HCT116 (cell line): ENCODE measurements around the gene OXCT1.

Experiments
- EZH2phosphoT487 ChIP-seq: fragments of 200-600 bp; IDR thresholded peaks from 2 replicates; pipeline ENCODE4 v1.6.1; 2018; ENCODE audit warnings: antibody characterized with exemption, borderline replicate concordance
- POLR2A ChIP-seq: IDR thresholded peaks from 2 replicates; pipeline ENCODE4 v1.7.0; 2011; ENCODE audit warnings: borderline replicate concordance; ENCODE audit not compliant: insufficient read depth, insufficient read length; ENCODE audit errors: extremely low read depth
- POLR2AphosphoS5 ChIP-seq: IDR thresholded peaks from 2 replicates; pipeline ENCODE4 v1.6.1; 2011; ENCODE audit warnings: mild to moderate bottlenecking, low read depth, low read length, moderate library complexity
- RAD21 ChIP-seq: IDR thresholded peaks from 2 replicates; pipeline ENCODE4 v1.6.1; 2012; ENCODE audit warnings: low read depth, mild to moderate bottlenecking
- REST ChIP-seq: IDR thresholded peaks from 2 replicates; pipeline ENCODE4 v1.6.1; 2012; ENCODE audit warnings: low read depth
- SRF ChIP-seq: IDR thresholded peaks from 2 replicates; pipeline ENCODE4 v1.6.1; 2012; ENCODE audit warnings: low read depth
- ZNF274 ChIP-seq: fragments of 200-500 bp; sonication (Bioruptor generic); IDR thresholded peaks from 2 replicates; pipeline ENCODE4 v1.6.1; 2014; ENCODE audit warnings: mild to moderate bottlenecking, low read depth, low read length, inconsistent platforms
- TF ChIP-seq, protein P1 (sequence below), 3 experiments: fragments of 200-600 bp in 1 of 3; sonication (generic) in 1 of 3; IDR thresholded peaks in 2 of 3; conservative IDR thresholded peaks in 1 of 3; 2 replicates each; pipeline ENCODE4 v1.5.1; 2012 to 2017; ENCODE audit warnings: low read depth in 2 of 3, low read length in 2 of 3, antibody characterized with exemption in 1 of 3, borderline replicate concordance in 1 of 3, control low read depth in 1 of 3, mild to moderate bottlenecking in 1 of 3, mixed read lengths in 1 of 3, mixed run types in 1 of 3, moderate library complexity in 1 of 3; ENCODE audit not compliant: insufficient read depth in 1 of 3
- TF ChIP-seq, protein P2 (sequence below): IDR thresholded peaks from 2 replicates; pipeline ENCODE4 v1.6.1; 2012

- TF ChIP-seq, protein P1, sequence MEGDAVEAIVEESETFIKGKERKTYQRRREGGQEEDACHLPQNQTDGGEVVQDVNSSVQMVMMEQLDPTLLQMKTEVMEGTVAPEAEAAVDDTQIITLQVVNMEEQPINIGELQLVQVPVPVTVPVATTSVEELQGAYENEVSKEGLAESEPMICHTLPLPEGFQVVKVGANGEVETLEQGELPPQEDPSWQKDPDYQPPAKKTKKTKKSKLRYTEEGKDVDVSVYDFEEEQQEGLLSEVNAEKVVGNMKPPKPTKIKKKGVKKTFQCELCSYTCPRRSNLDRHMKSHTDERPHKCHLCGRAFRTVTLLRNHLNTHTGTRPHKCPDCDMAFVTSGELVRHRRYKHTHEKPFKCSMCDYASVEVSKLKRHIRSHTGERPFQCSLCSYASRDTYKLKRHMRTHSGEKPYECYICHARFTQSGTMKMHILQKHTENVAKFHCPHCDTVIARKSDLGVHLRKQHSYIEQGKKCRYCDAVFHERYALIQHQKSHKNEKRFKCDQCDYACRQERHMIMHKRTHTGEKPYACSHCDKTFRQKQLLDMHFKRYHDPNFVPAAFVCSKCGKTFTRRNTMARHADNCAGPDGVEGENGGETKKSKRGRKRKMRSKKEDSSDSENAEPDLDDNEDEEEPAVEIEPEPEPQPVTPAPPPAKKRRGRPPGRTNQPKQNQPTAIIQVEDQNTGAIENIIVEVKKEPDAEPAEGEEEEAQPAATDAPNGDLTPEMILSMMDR (IDR thresholded peaks at IDR 0.05 in 2 of 3, conservative IDR thresholded peaks at IDR 0.05 in 1 of 3; ENCODE audit: borderline replicate concordance in 1 of 3, insufficient read depth in 1 of 3, low read depth in 2 of 3, low read length in 2 of 3): no peak
- TF ChIP-seq EZH2phosphoT487 (no peak), POLR2A (no peak), POLR2AphosphoS5 (no peak), ZNF274 (no peak), RAD21 (no peak), REST (no peak), SRF (no peak)
- TF ChIP-seq, protein P2, sequence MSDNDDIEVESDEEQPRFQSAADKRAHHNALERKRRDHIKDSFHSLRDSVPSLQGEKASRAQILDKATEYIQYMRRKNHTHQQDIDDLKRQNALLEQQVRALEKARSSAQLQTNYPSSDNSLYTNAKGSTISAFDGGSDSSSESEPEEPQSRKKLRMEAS: no peak
These were observed 21.2 kb downstream of the OXCT1 start for GRCh38 chr5:41848983-41849382.
